K562 (cell line): Measurements from ENCODE around the gene ELK1. TPM values are rescaled to one million over a fixed set of nuclear protein-coding genes. Genes with fewer than 3 reads are reported as not detected.

ENCODE experiments used
- ATAC-seq: fragments of 200-7000 bp; cut with Tn5 transposase; 3 replicates; pipeline ENCODE4 v1.9.1; 2020; ENCODE audit warnings: moderate library complexity
- BruUV-seq: library from RNA; stranded (reverse); fragments of 400-500 nt; replicated peaks from 2 replicates; lab custom pipeline; 2021; lab: Mats Ljungman, UMichigan
- CTCF ChIA-PET: fragments of 300-600 bp; formaldehyde crosslinking; extraction: SDS; loops from one replicate; lab custom pipeline; 2021; ENCODE audit warnings: low intra/inter-chr PET ratio; lab: Yijun Ruan, JAX
- POLR2A ChIA-PET: fragments of 300-600, 350-650 bp; sonication (Branson Sonifier 250); formaldehyde crosslinking; extraction: SDS; loops from one replicate; lab custom pipeline; 2021; ENCODE audit warnings: antibody characterized with exemption, inconsistent platforms; lab: Yijun Ruan, JAX
- DNase-seq, 4 experiments: peaks; one replicate each; pipeline versions ENCODE4 v3.0.0 to v3.0.0-alpha.2; 2011 to 2018; ENCODE audit warnings: low spot score in 3 of 4, mixed read lengths in 3 of 4; ENCODE audit errors: extremely low read depth in 1 of 4
- FAIRE-seq: peaks from 2 replicates; lab custom pipeline; 2011; peaks lifted over from hg19 to GRCh38; lab: Jason Lieb, UNC
- H2AFZ ChIP-seq: 2 replicates; pipeline ENCODE4 v1.6.0; 2011; ENCODE audit warnings: low read depth, low read length, control low read depth, inconsistent platforms
- H3K27ac ChIP-seq: fragments of 200-600 bp; 3 replicates; pipeline ENCODE4 v1.8.0; 2011; ENCODE audit warnings: low read depth, mild to moderate bottlenecking, control low read depth, inconsistent platforms, low read length, moderate library complexity, mixed read lengths; ENCODE audit errors: extremely low read depth
- H3K27me3 ChIP-seq, 2 experiments: fragments of 300-600 bp in 1 of 2; 2 replicates in 1 of 2; 3 replicates in 1 of 2; pipeline versions ENCODE4 v1.6.0 to v1.8.0; 2011; ENCODE audit warnings: inconsistent platforms in 2 of 2, low read length in 2 of 2, mild to moderate bottlenecking in 1 of 2, mixed read lengths in 1 of 2, moderate library complexity in 1 of 2; ENCODE audit not compliant: control insufficient read depth in 2 of 2, insufficient read depth in 2 of 2
- H3K36me3 ChIP-seq: fragments of 300-600 bp; 3 replicates; pipeline ENCODE4 v1.8.0; 2011; ENCODE audit warnings: mild to moderate bottlenecking, low read length, inconsistent platforms; ENCODE audit not compliant: control insufficient read depth, insufficient read depth
- H3K4me1 ChIP-seq, 2 experiments: fragments of 200-600 bp in 1 of 2; replicated peaks in 1 of 2; 2 replicates in 1 of 2; 3 replicates in 1 of 2; pipeline versions ENCODE4 v1.5.1 to v1.8.0; 2011; ENCODE audit warnings: inconsistent platforms in 2 of 2, low read length in 2 of 2, mild to moderate bottlenecking in 1 of 2, mixed read lengths in 1 of 2, moderate library complexity in 1 of 2; ENCODE audit not compliant: control insufficient read depth in 2 of 2, insufficient read depth in 2 of 2
- H3K4me2 ChIP-seq: 2 replicates; pipeline ENCODE4 v1.6.1; 2011; ENCODE audit warnings: low read length, control low read depth, inconsistent platforms, mixed read lengths; ENCODE audit not compliant: insufficient read depth
- H3K4me3 ChIP-seq: fragments of 200-600 bp; sonication (generic), shearing (Covaris generic); 2 replicates; pipeline ENCODE4 v1.5.1; 2016; ENCODE audit warnings: control low read depth, inconsistent platforms
- H3K79me2 ChIP-seq: fragments of 200-600 bp; 3 replicates; pipeline ENCODE4 v1.8.0; 2011; ENCODE audit warnings: low read length, inconsistent platforms; ENCODE audit not compliant: control insufficient read depth, insufficient read depth
- H3K9ac ChIP-seq, 2 experiments: 2 replicates each; pipeline versions ENCODE4 v1.6.0 to v1.6.1; 2011; ENCODE audit warnings: low read depth in 2 of 2, low read length in 2 of 2, control low read depth in 1 of 2, inconsistent platforms in 1 of 2, mild to moderate bottlenecking in 1 of 2, mixed read lengths in 1 of 2; ENCODE audit not compliant: insufficient read depth in 1 of 2
- H3K9me1 ChIP-seq: one replicate; pipeline ENCODE4 v1.6.0; 2011; ENCODE audit warnings: inconsistent platforms, mild to moderate bottlenecking, low read length, moderate library complexity; ENCODE audit not compliant: control insufficient read depth, insufficient read depth
- H3K9me3 ChIP-seq: replicated peaks from 2 replicates; pipeline ENCODE4 v1.5.1; 2011; ENCODE audit warnings: low read depth, low read length, inconsistent platforms; ENCODE audit not compliant: control insufficient read depth, insufficient read depth
- H4K20me1 ChIP-seq: replicated peaks from 2 replicates; pipeline ENCODE4 v1.6.1; 2011; ENCODE audit warnings: low read length, inconsistent platforms, mixed read lengths; ENCODE audit not compliant: control insufficient read depth, insufficient read depth
- ARID1B ChIP-seq: fragments of 450-650 bp; IDR thresholded peaks from 2 replicates; pipeline ENCODE4 v1.6.1; 2016; ENCODE audit warnings: antibody characterized with exemption, mild to moderate bottlenecking, inconsistent platforms
- ATF3 ChIP-seq, 2 experiments: fragments of 450-650 bp in 1 of 2; sonication (generic) in 1 of 2; formaldehyde crosslinking in 1 of 2; IDR thresholded peaks in 1 of 2; conservative IDR thresholded peaks in 1 of 2; 2 replicates each; pipeline versions ENCODE4 v1.6.1 to v1.8.1; 2016 to 2023; ENCODE audit warnings: mild to moderate bottlenecking in 2 of 2, moderate library complexity in 2 of 2, inconsistent platforms in 1 of 2, missing genetic modification reagents in 1 of 2
- CBFA2T2 ChIP-seq: fragments of 450-650 bp; conservative IDR thresholded peaks from 2 replicates; pipeline ENCODE4 v1.6.1; 2017; ENCODE audit warnings: mild to moderate bottlenecking
- CBFA2T3 ChIP-seq: fragments of 450-650 bp; IDR thresholded peaks from 2 replicates; pipeline ENCODE4 v1.6.1; 2017
- CREM ChIP-seq: IDR thresholded peaks from 2 replicates; pipeline ENCODE4 v1.6.1; 2014; ENCODE audit warnings: antibody characterized with exemption, low read depth
- FOSL1 ChIP-seq: fragments of 200-800 bp; sonication (Bioruptor generic); conservative IDR thresholded peaks from 2 replicates; pipeline ENCODE4 v1.6.1; 2016; ENCODE audit warnings: missing genetic modification characterization, missing compliant biosample characterization
- JUN ChIP-seq, 2 experiments: sonication (generic) in 1 of 2; formaldehyde crosslinking in 1 of 2; IDR thresholded peaks; 2 replicates each; pipeline versions ENCODE4 v1.6.1 to v1.8.0; 2012 to 2022; ENCODE audit warnings: borderline replicate concordance in 2 of 2, mild to moderate bottlenecking in 2 of 2, improper control_type of control experiment in 1 of 2, low read depth in 1 of 2, low read length in 1 of 2, missing genetic modification reagents in 1 of 2
- JUND ChIP-seq, 2 experiments: IDR thresholded peaks; 2 replicates in 1 of 2; 3 replicates in 1 of 2; pipeline ENCODE4 v1.6.1; 2011; ENCODE audit warnings: borderline replicate concordance in 2 of 2, low read depth in 2 of 2, low read length in 2 of 2, improper control_type of control experiment in 1 of 2, missing biosample characterization in 1 of 2, missing genetic modification characterization in 1 of 2, missing genetic modification reagents in 1 of 2
- LCOR ChIP-seq: sonication (generic); formaldehyde crosslinking; IDR thresholded peaks from 2 replicates; pipeline ENCODE4 v1.8.0; 2022; ENCODE audit warnings: mild to moderate bottlenecking, missing genetic modification reagents
- NFE2 ChIP-seq: IDR thresholded peaks from 2 replicates; pipeline ENCODE4 v1.6.1; 2014; ENCODE audit warnings: antibody characterized with exemption, low read depth
- RFX1 ChIP-seq: fragments of 450-650 bp; IDR thresholded peaks from 2 replicates; pipeline ENCODE4 v1.6.1; 2016; ENCODE audit warnings: mild to moderate bottlenecking, moderate library complexity
- SPI1 ChIP-seq: IDR thresholded peaks from 2 replicates; pipeline ENCODE4 v1.6.1; 2011; ENCODE audit warnings: low read depth, low read length, control low read depth, borderline replicate concordance
- TCFL5 ChIP-seq: fragments of 250-450 bp; sonication (Bioruptor Pico); conservative IDR thresholded peaks from 2 replicates; pipeline ENCODE4 v1.6.1; 2021; ENCODE audit warnings: mild to moderate bottlenecking, moderate library complexity, matching md5 sums
- YY1 ChIP-seq, 3 experiments: IDR thresholded peaks; 2 replicates each; pipeline ENCODE4 v1.6.1; 2011; ENCODE audit warnings: low read length in 2 of 3, mild to moderate bottlenecking in 2 of 3, moderate library complexity in 2 of 3, borderline replicate concordance in 1 of 3, control low read depth in 1 of 3, low read depth in 1 of 3; ENCODE audit not compliant: insufficient read depth in 3 of 3, insufficient replicate concordance in 2 of 3, control insufficient read depth in 1 of 3, insufficient read length in 1 of 3; ENCODE audit errors: extremely low read depth in 1 of 3
- WGBS: fragments of 100-300 bp; shearing (Covaris generic); methylation state at CpG from one replicate; pipeline ENCODE4 v1.1.6; 2016; ENCODE audit warnings: low coverage, mixed read lengths; ENCODE audit not compliant: insufficient coverage; ENCODE audit errors: missing lambda C conversion rate; 5-methylcytosine and 5-hydroxymethylcytosine counted together
- in situ Hi-C: fragments of 300-500 bp; cut with MboI; formaldehyde crosslinking; loops from 4 replicates; pipeline ENCODE4 v1.15.0; 2018; ENCODE audit warnings: inconsistent platforms, mixed read lengths
- intact Hi-C: fragments of 100-400 bp; cut with micrococcal nuclease; formaldehyde crosslinking; loops from 2 replicates; pipeline ENCODE4 v1.14.2; 2022
- polyA plus RNA-seq, 8 experiments: library from polyadenylated mRNA; depleted of rRNA in 4 of 8; stranded (reverse) in 5 of 8; unstranded in 3 of 8; fragments of >200 nt; fragmentation: Nextera tagmentation in 2 of 8; fragmentation: Illumina TruSeq in 1 of 8; extraction: Ambion mirVana in 2 of 8; extraction: Trizol in 1 of 8; gene quantifications; 2 replicates each; pipeline versions ENCODE4 v1.2.1 to v1.2.3, GENCODE V29; 2011 to 2014; ENCODE audit warnings: inconsistent platforms in 1 of 8, missing spikeins in 1 of 8
- total RNA-seq, 7 experiments: library from RNA; depleted of rRNA in 6 of 7; stranded (reverse); fragments of >200 nt in 6 of 7; fragmentation: Illumina TruSeq in 2 of 7; extraction: Trizol in 2 of 7; gene quantifications; 2 replicates each; pipeline versions ENCODE4 v1.2.1 to v1.2.3, GENCODE V29; 2011 to 2021; ENCODE audit warnings: low replicate concordance in 1 of 7

ELK1 gene
- total and polyA plus RNA-seq, 9 of the 15 experiments (the other 6 are each of a cell fraction or from before 2014, with no cell fraction given): 4.4 to 74.9 (median 26.5) TPM

GRCh38 chrX:47613082-47613481 is 37.3 kb downstream of the ELK1 start:
- ATAC-seq (no peak), FAIRE-seq (peak; percentile 15), DNase-seq (peak in 1 of 4 experiments; percentile 24)
- Histone ChIP-seq H3K27me3 (peaks cover 0 to 14% of the 10 kb centered on the region in 2 experiments; a peak in 3 of 5 replicates), H4K20me1 (no peaks in the 10 kb centered on the region), H3K9me3 (0 out of 2 replicates have a peak, but pooled peaks cover 2% of the 10 kb centered on the region), H3K4me2 (no peak overlapping the region), H2AFZ (no peak overlapping the region), H3K9ac (no peak overlapping the region), H3K4me1 (peaks cover 7% of the 10 kb centered on the region in 2 experiments; a peak in 4 of 5 replicates), H3K4me3 (no peak overlapping the region), H3K27ac (no peak overlapping the region), H3K9me1 (no peaks in the 10 kb centered on the region), H3K79me2 (no peaks in the 10 kb centered on the region), H3K36me3 (no peaks in the 10 kb centered on the region)
- WGBS: 20% methylated on average over 1 of the region's 8 CpGs
- TF ChIP-seq ATF3 (IDR thresholded peaks at IDR 0.05) (peak; percentile 86), ATF3 (CRISPR knock-in tag; conservative IDR thresholded peaks at IDR 0.05) (no peak), CBFA2T3 (peak; percentile 77), JUND (IDR thresholded peaks at IDR 0.05; ENCODE audit: borderline replicate concordance, low read depth, low read length) (peak; percentile 75), JUND (tag; IDR thresholded peaks at IDR 0.05; ENCODE audit: borderline replicate concordance, low read depth, low read length) (peak; percentile 27; the same call in 1 of the 3 replicates), ARID1B (0 out of 2 replicates have a peak, but pooled peaks have one; percentile 17), TCFL5 (no peak), RFX1 (peak; percentile 12; the same call in 1 of the 2 replicates), JUN (IDR thresholded peaks at IDR 0.05; ENCODE audit: borderline replicate concordance, low read depth, low read length) (peak; percentile 70), JUN (CRISPR knock-in tag; IDR thresholded peaks at IDR 0.05; ENCODE audit: borderline replicate concordance) (no peak), FOSL1 (tag) (0 out of 2 replicates have a peak, but pooled peaks have one; percentile 15), SPI1 (no peak), NFE2 (peak; percentile 32; the same call in 1 of the 2 replicates), LCOR (CRISPR knock-in tag) (no peak), CBFA2T2 (peak; percentile 64), CREM (0 out of 2 replicates have a peak, but pooled peaks have one; percentile 7), YY1 (IDR thresholded peaks at IDR 0.05; ENCODE audit: borderline replicate concordance in 1 of 3, control insufficient read depth in 1 of 3, extremely low read depth in 1 of 3, insufficient read depth in 3 of 3, insufficient read length in 1 of 3, insufficient replicate concordance in 2 of 3, low read depth in 1 of 3, low read length in 2 of 3) (peak in 1 of 3 experiments; percentile 14)
- intact Hi-C loops: no loop called here
- ChIA-PET CTCF (no interaction called here), POLR2A (no interaction called here)
- in situ Hi-C loops: no loop called here
- BruUV-seq: no TSS peak
